ENCODE results near the gene DDRGK1.

DDRGK1 gene

GRCh38 chr20:3246682-3247081, 42.2 kb upstream of the DDRGK1 start:
- Histone ChIP-seq H3K4me2 (ENCODE audit: low read depth, low read length) (no peak overlapping the region), H3K4me3 (ENCODE audit: low read length) (no peak overlapping the region), H3K9me3 (replicated peaks; ENCODE audit: insufficient read depth, low read length) (no peaks in the 10 kb centered on the region), H3K9me2 (replicated peaks; ENCODE audit: insufficient read depth, low read length) (no peaks in the 10 kb centered on the region), H3F3A (ENCODE audit: insufficient read depth, low read length) (no peaks in the 10 kb centered on the region), H3K36me3 (replicated peaks; ENCODE audit: insufficient read depth, low read length) (no peaks in the 10 kb centered on the region), H3K27ac (ENCODE audit: low read length) (no peak overlapping the region), H3K4me1 (ENCODE audit: low read length) (no peaks in the 10 kb centered on the region), H3K9ac (ENCODE audit: low read length) (no peak overlapping the region), H3K27me3 (replicated peaks; ENCODE audit: insufficient read depth, low read length) (peaks cover 33% of the 10 kb centered on the region), H4K20me1 (ENCODE audit: insufficient read depth, low read length) (no peaks in the 10 kb centered on the region), H2AFZ (ENCODE audit: low read length) (no peak overlapping the region), H3K79me2 (ENCODE audit: low read length) (no peaks in the 10 kb centered on the region)
- TF ChIP-seq CTCF (IDR thresholded peaks at IDR 0.05; ENCODE audit: low read length) (no peak), EZH2 (optimal IDR thresholded peaks at IDR 0.05; ENCODE audit: low read depth, low read length) (no peak), EZH2phosphoT487 (IDR thresholded peaks at IDR 0.05; ENCODE audit: low read length) (no peak)
- no peak for DNase-seq

GRCh38 chr20:3245711-3246110, 41.2 kb upstream of the DDRGK1 start:
- no peak for DNase-seq
- no peak overlapping the region for H2AFZ ChIP-seq (ENCODE audit: low read length)
- no peak overlapping the region for H3K4me2 ChIP-seq (ENCODE audit: low read depth, low read length)
- no peaks in the 10 kb centered on the region for H3K9me3 ChIP-seq (replicated peaks; ENCODE audit: insufficient read depth, low read length)
- H3K79me2 ChIP-seq (ENCODE audit: low read length): no peaks in the 10 kb centered on the region
- TF ChIP-seq EZH2 (optimal IDR thresholded peaks at IDR 0.05; ENCODE audit: low read depth, low read length) (no peak), EZH2phosphoT487 (IDR thresholded peaks at IDR 0.05; ENCODE audit: low read length) (no peak), CTCF (IDR thresholded peaks at IDR 0.05; ENCODE audit: low read length) (no peak)
- peaks cover 42% of the 10 kb centered on the region for H3K27me3 ChIP-seq (replicated peaks; ENCODE audit: insufficient read depth, low read length)
- H4K20me1 ChIP-seq (ENCODE audit: insufficient read depth, low read length): no peaks in the 10 kb centered on the region
- no peak overlapping the region for H3K4me3 ChIP-seq (ENCODE audit: low read length)
- no peaks in the 10 kb centered on the region for H3F3A ChIP-seq (ENCODE audit: insufficient read depth, low read length)
- no peaks in the 10 kb centered on the region for H3K4me1 ChIP-seq (ENCODE audit: low read length)
- no peak overlapping the region for H3K9ac ChIP-seq (ENCODE audit: low read length)
- no peaks in the 10 kb centered on the region for H3K9me2 ChIP-seq (replicated peaks; ENCODE audit: insufficient read depth, low read length)
- no peaks in the 10 kb centered on the region for H3K36me3 ChIP-seq (replicated peaks; ENCODE audit: insufficient read depth, low read length)
- H3K27ac ChIP-seq (ENCODE audit: low read length): no peak overlapping the region

- Histone ChIP-seq H3F3A (ENCODE audit: insufficient read depth, low read length) (no peaks in the 10 kb centered on the region), H3K9me3 (replicated peaks; ENCODE audit: insufficient read depth, low read length) (no peaks in the 10 kb centered on the region), H3K27ac (ENCODE audit: low read length) (no peak overlapping the region), H3K4me2 (ENCODE audit: low read depth, low read length) (no peak overlapping the region), H2AFZ (ENCODE audit: low read length) (no peak overlapping the region), H4K20me1 (ENCODE audit: insufficient read depth, low read length) (no peaks in the 10 kb centered on the region), H3K27me3 (replicated peaks; ENCODE audit: insufficient read depth, low read length) (peaks cover 48% of the 10 kb centered on the region), H3K79me2 (ENCODE audit: low read length) (no peaks in the 10 kb centered on the region), H3K9ac (ENCODE audit: low read length) (no peak overlapping the region), H3K36me3 (replicated peaks; ENCODE audit: insufficient read depth, low read length) (no peaks in the 10 kb centered on the region), H3K4me3 (ENCODE audit: low read length) (no peak overlapping the region), H3K9me2 (replicated peaks; ENCODE audit: insufficient read depth, low read length) (no peaks in the 10 kb centered on the region), H3K4me1 (ENCODE audit: low read length) (no peaks in the 10 kb centered on the region)
- no peak for DNase-seq
- no peak for TF ChIP-seq EZH2phosphoT487 (IDR thresholded peaks at IDR 0.05; ENCODE audit: low read length)
These were observed 40.7 kb upstream of the DDRGK1 start for GRCh38 chr20:3245156-3245555.

- TF ChIP-seq EZH2phosphoT487 (IDR thresholded peaks at IDR 0.05; ENCODE audit: low read length) (no peak), EZH2 (optimal IDR thresholded peaks at IDR 0.05; ENCODE audit: low read depth, low read length) (no peak), CTCF (IDR thresholded peaks at IDR 0.05; ENCODE audit: low read length) (no peak)
- Histone ChIP-seq H3K4me2 (ENCODE audit: low read depth, low read length) (no peak overlapping the region), H3K9me2 (replicated peaks; ENCODE audit: insufficient read depth, low read length) (no peaks in the 10 kb centered on the region), H4K20me1 (ENCODE audit: insufficient read depth, low read length) (no peaks in the 10 kb centered on the region), H3K27me3 (replicated peaks; ENCODE audit: insufficient read depth, low read length) (peaks cover 51% of the 10 kb centered on the region), H3K4me1 (ENCODE audit: low read length) (0 out of 2 replicates have a peak, but pooled peaks cover 3% of the 10 kb centered on the region), H3K27ac (ENCODE audit: low read length) (no peak overlapping the region), H2AFZ (ENCODE audit: low read length) (no peak overlapping the region), H3K9me3 (replicated peaks; ENCODE audit: insufficient read depth, low read length) (no peaks in the 10 kb centered on the region), H3K9ac (ENCODE audit: low read length) (no peak overlapping the region), H3K79me2 (ENCODE audit: low read length) (no peaks in the 10 kb centered on the region), H3F3A (ENCODE audit: insufficient read depth, low read length) (no peaks in the 10 kb centered on the region), H3K36me3 (replicated peaks; ENCODE audit: insufficient read depth, low read length) (no peaks in the 10 kb centered on the region), H3K4me3 (ENCODE audit: low read length) (no peak overlapping the region)
- no peak for DNase-seq
These were observed 40.1 kb upstream of the DDRGK1 start for GRCh38 chr20:3244613-3245012.

Data from MM.1S (cell line).